GM12878 (cell line): ENCODE data around the gene SPARC. TPM values are rescaled to one million over a fixed set of nuclear protein-coding genes. Genes with fewer than 3 reads are reported as not detected.

Experiments
- ATAC-seq: fragments of 200-7000 bp; cut with Tn5 transposase; 3 replicates; pipeline ENCODE4 v1.9.1; 2020; ENCODE audit warnings: mild to moderate bottlenecking, moderate library complexity
- BruUV-seq: library from RNA; stranded (reverse); fragments of 400-500 nt; replicated peaks from 2 replicates; lab custom pipeline; 2021; lab: Mats Ljungman, UMichigan
- CTCF ChIA-PET: fragments of 300-600 bp; sonication (Branson Sonifier 250); formaldehyde crosslinking; extraction: SDS; loops from one replicate; lab custom pipeline; 2021; ENCODE audit warnings: inconsistent platforms; lab: Yijun Ruan, JAX
- POLR2A ChIA-PET: fragments of 350-600 bp; formaldehyde crosslinking; extraction: SDS; loops from one replicate; lab custom pipeline; 2021; ENCODE audit warnings: inconsistent platforms; lab: Charles Lee
- RAD21 ChIA-PET: fragments of 300-600 bp; sonication (Branson Sonifier 250); formaldehyde crosslinking; loops from one replicate; lab custom pipeline; 2023; ENCODE audit warnings: antibody characterized with exemption; ENCODE audit not compliant: unreplicated experiment; lab: Charles Lee
- SMC1A ChIA-PET: fragments of 300-600 bp; sonication (Branson Sonifier 250); formaldehyde crosslinking; loops from one replicate; lab custom pipeline; 2023; ENCODE audit not compliant: unreplicated experiment, uncharacterized antibody; lab: Charles Lee
- DNase-seq: peaks from one replicate; pipeline ENCODE4 v3.0.0-alpha.2; 2011; ENCODE audit warnings: low read depth, low spot score
- FAIRE-seq: peaks from 3 replicates; lab custom pipeline; 2011; peaks lifted over from hg19 to GRCh38; lab: Jason Lieb, UNC
- H2AFZ ChIP-seq: 2 replicates; pipeline ENCODE4 v1.6.0; 2011; ENCODE audit warnings: low read depth, low read length, control low read depth; ENCODE audit not compliant: control insufficient read depth
- H3K27ac ChIP-seq: 2 replicates; pipeline ENCODE4 v1.5.1; 2011; ENCODE audit warnings: control low read depth; ENCODE audit not compliant: control insufficient read depth, insufficient read depth
- H3K27me3 ChIP-seq, 2 experiments: replicated peaks in 1 of 2; 2 replicates each; pipeline versions ENCODE4 v1.6.0 to v1.6.1; 2011; ENCODE audit warnings: low read length in 1 of 2; ENCODE audit not compliant: control insufficient read depth in 2 of 2, insufficient read depth in 2 of 2
- H3K36me3 ChIP-seq, 2 experiments: 2 replicates each; pipeline ENCODE4 v1.5.1; 2011; ENCODE audit warnings: low read length in 1 of 2; ENCODE audit not compliant: control insufficient read depth in 2 of 2, insufficient read depth in 2 of 2
- H3K4me1 ChIP-seq: 2 replicates; pipeline ENCODE4 v1.6.1; 2011; ENCODE audit warnings: mild to moderate bottlenecking, low read length, moderate library complexity, mixed read lengths; ENCODE audit not compliant: control insufficient read depth, insufficient read depth
- H3K4me2 ChIP-seq: 2 replicates; pipeline ENCODE4 v1.6.0; 2011; ENCODE audit warnings: control low read depth; ENCODE audit not compliant: control insufficient read depth, insufficient read depth
- H3K4me3 ChIP-seq: fragments of 200-600 bp; sonication (generic); 2 replicates; pipeline ENCODE4 v1.5.1; 2016
- H3K79me2 ChIP-seq: 2 replicates; pipeline ENCODE4 v1.6.0; 2011; ENCODE audit warnings: low read length; ENCODE audit not compliant: control insufficient read depth, insufficient read depth
- H3K9ac ChIP-seq: 2 replicates; pipeline ENCODE4 v1.8.0; 2011; ENCODE audit warnings: low read length, control low read depth, mixed read lengths; ENCODE audit not compliant: control insufficient read depth, insufficient read depth
- H3K9me3 ChIP-seq: replicated peaks from 3 replicates; pipeline ENCODE4 v1.5.1; 2011; ENCODE audit warnings: mild to moderate bottlenecking, low read length; ENCODE audit not compliant: control insufficient read depth, insufficient read depth
- H4K20me1 ChIP-seq: 2 replicates; pipeline ENCODE4 v1.6.0; 2011; ENCODE audit not compliant: control insufficient read depth, insufficient read depth
- CEBPB ChIP-seq, 2 experiments: fragments of 150-350 bp in 1 of 2; IDR thresholded peaks; 2 replicates each; pipeline ENCODE4 v1.6.1; 2012 to 2014; ENCODE audit warnings: low read depth in 2 of 2, low read length in 2 of 2, borderline replicate concordance in 1 of 2, inconsistent platforms in 1 of 2
- SMC3 ChIP-seq: IDR thresholded peaks from 2 replicates; pipeline ENCODE4 v1.6.1; 2011; ENCODE audit warnings: low read length, improper control_type of control experiment, borderline replicate concordance
- ZBTB4 ChIP-seq: fragments of 450-650 bp; formaldehyde crosslinking; IDR thresholded peaks from 2 replicates; pipeline ENCODE4 v1.4.0; 2022; ENCODE audit warnings: mild to moderate bottlenecking, moderate library complexity
- ZNF24 ChIP-seq: fragments of 450-650 bp; IDR thresholded peaks from 2 replicates; pipeline ENCODE4 v1.6.1; 2017; ENCODE audit warnings: antibody characterized with exemption, mild to moderate bottlenecking
- in situ Hi-C: fragments of 300-500 bp; cut with MboI; formaldehyde crosslinking; loops from 9 replicates; pipeline ENCODE4 v1.14.3; 2018; ENCODE audit warnings: mixed read lengths
- intact Hi-C: fragments of 100-400 bp; cut with micrococcal nuclease; formaldehyde crosslinking; loops from one replicate; pipeline ENCODE4 v1.14.2; 2022; ENCODE audit not compliant: unreplicated experiment
- polyA plus RNA-seq, 11 experiments: library from polyadenylated mRNA; depleted of rRNA in 4 of 11; unstranded in 6 of 11; stranded (reverse) in 5 of 11; fragments of >200 nt; fragmentation: Nextera tagmentation in 4 of 11; fragmentation: Illumina TruSeq in 1 of 11; extraction: Ambion mirVana in 4 of 11; extraction: Trizol in 1 of 11; gene quantifications; 1 replicate in 1 of 11; 2 replicates in 10 of 11; pipeline versions ENCODE4 v1.2.1 to v1.2.3, GENCODE V29; 2011 to 2016; ENCODE audit warnings: inconsistent platforms in 2 of 11, missing spikeins in 2 of 11, low read depth in 1 of 11
- total RNA-seq, 4 experiments: library from RNA; depleted of rRNA in 3 of 4; stranded (reverse); fragments of >200 nt in 3 of 4; fragmentation: Illumina TruSeq in 1 of 4; extraction: Trizol in 1 of 4; gene quantifications; 2 replicates each; pipeline versions ENCODE4 v1.2.1 to v1.2.3, GENCODE V29; 2013 to 2021

The SPARC gene
- total and polyA plus RNA-seq, 10 of the 15 experiments (the other 5 are each of a cell fraction or from before 2014, with no cell fraction given) = 29.6 to 154 (median 57.0) TPM

DNA sequence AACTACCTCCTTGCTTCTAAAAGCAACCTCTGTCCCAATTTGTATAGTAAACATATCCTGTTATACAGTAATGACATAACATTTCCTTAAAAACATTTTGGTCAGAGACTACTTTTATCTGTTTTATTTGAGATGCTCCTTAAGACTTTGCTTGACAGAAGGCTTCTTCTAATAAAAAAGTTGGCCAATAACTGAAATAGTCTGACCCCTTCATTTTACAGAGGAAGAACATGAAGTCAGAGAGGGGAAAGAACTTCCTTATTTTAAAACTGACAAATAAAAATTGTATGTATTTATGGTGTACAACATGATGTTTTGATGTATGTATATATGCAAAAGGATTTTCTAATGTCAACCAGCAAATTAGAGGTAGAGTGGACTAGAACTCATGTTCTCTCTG is 35.8 kb upstream of the SPARC start:
- ChIA-PET RAD21 (interaction anchor here (1.2 to 9.3 kb wide), 11 partner anchors 11 to 70 kb away, joined by 3 to 125 read pairs (median 15); partner anchors contain the start of gene G3BP1), POLR2A (interaction anchor here (0.8 to 5.8 kb wide), 6 partner anchors 15 to 61 kb away, joined by 3 to 37 read pairs (median 13); no protein-coding TSS in a partner anchor), CTCF (interaction anchor here (1.1 to 13.7 kb wide), 13 partner anchors 11 to 275 kb away, joined by 3 to 294 read pairs (median 17); partner anchors contain the start of genes G3BP1 and SLC36A1), SMC1A (interaction anchor here (1.2 to 10.5 kb wide), 10 partner anchors 11 to 70 kb away, joined by 4 to 256 read pairs (median 24); partner anchors contain the start of genes ATOX1 and G3BP1)
- Histone ChIP-seq H2AFZ (no peak overlapping the region), H3K9me3 (no peaks in the 10 kb centered on the region), H3K9ac (0 out of 2 replicates have a peak overlapping the region, but pooled peaks have one; percentile 10), H4K20me1 (no peaks in the 10 kb centered on the region), H3K27me3 (no peaks in the 10 kb centered on the region), H3K79me2 (no peaks in the 10 kb centered on the region), H3K4me2 (peak overlapping the region; percentile 88), H3K36me3 (no peaks in the 10 kb centered on the region), H3K27ac (peak overlapping the region; percentile 94), H3K4me1 (peaks cover 60% of the 10 kb centered on the region), H3K4me3 (no peak overlapping the region)
- no peak for DNase-seq
- no peak for FAIRE-seq
- ATAC-seq = no peak
- in situ Hi-C loops (no loop called here), intact Hi-C loops (loop anchor here (5.0 kb wide), 1 partner anchor 45 kb away; no protein-coding TSS in a partner anchor)
- BruUV-seq = no TSS peak
- TF ChIP-seq ZNF24 (no peak), ZBTB4 (CRISPR knock-in tag) (no peak), CEBPB (IDR thresholded peaks at IDR 0.05; ENCODE audit: borderline replicate concordance in 1 of 2, low read depth in 2 of 2, low read length in 2 of 2) (no peak), SMC3 (no peak)
- TF ChIP-seq, all 136 proteins: peak for 0
